ENCODE results near the gene SLC4A9.
"Not testable (repeated sequence)": the region's sequence is repeated elsewhere in the genome, so short reads cannot be mapped to it uniquely, and the experiment has no call there.

SLC4A9 gene

GRCh38 chr5:140402258-140403074, 42.5 kb downstream of the SLC4A9 start:
- DNase-seq, result peak; percentile 38

- DNase-seq, result no peak
These were observed 43.6 kb downstream of the SLC4A9 start for GRCh38 chr5:140403613-140404012.

- DNase-seq, result no peak
These were observed 48.8 kb downstream of the SLC4A9 start for GRCh38 chr5:140408750-140409241.

GRCh38 chr5:140413230-140413629, 53.2 kb downstream of the SLC4A9 start:
- DNase-seq, result no peak

- no peak for DNase-seq
These were observed 57.2 kb downstream of the SLC4A9 start for GRCh38 chr5:140417235-140417634.

GRCh38 chr5:140418862-140419520, 59.0 kb downstream of the SLC4A9 start:
- DNase-seq, result no peak

GRCh38 chr5:140420226-140420570, 60.2 kb downstream of the SLC4A9 start:
- DNase-seq, result no peak

- no peak for DNase-seq
These were observed 60.8 kb downstream of the SLC4A9 start for GRCh38 chr5:140420665-140421361.

GRCh38 chr5:140421375-140421774, 61.4 kb downstream of the SLC4A9 start:
- DNase-seq, result not testable (repeated sequence)

- no peak for DNase-seq
These were observed 63.6 kb downstream of the SLC4A9 start for GRCh38 chr5:140423609-140424008.

GRCh38 chr5:140424135-140424534, 64.1 kb downstream of the SLC4A9 start:
- no peak for DNase-seq
